Psoas muscle (tissue), 8 donors: ENCODE results near the gene FOXP1. TPM values are rescaled to one million over a fixed set of nuclear protein-coding genes. Genes with fewer than 3 reads are reported as not detected.

Experiments used
- ATAC-seq, 4 donors: fragments of 200-7000 bp; cut with Tn5 transposase; one replicate each; pipeline ENCODE4 v1.9.1; 2020; ENCODE audit warnings: moderate library complexity in 3 of 4, mild to moderate bottlenecking in 2 of 4
- DNase-seq, 2 donors: peaks; one replicate each; pipeline ENCODE4 v3.0.0-alpha.2; 2020
- H3K27ac ChIP-seq: fragments of 200-600 bp; one replicate; pipeline ENCODE4 v1.8.0; 2022
- H3K27me3 ChIP-seq, 3 donors: fragments of 200-600 bp in 1 of 3; one replicate each; pipeline versions ENCODE4 v1.6.1 to v1.8.0; 2013 to 2022; ENCODE audit warnings: low read length in 2 of 3, mild to moderate bottlenecking in 2 of 3, moderate library complexity in 1 of 3; ENCODE audit not compliant: insufficient read depth in 3 of 3
- H3K36me3 ChIP-seq, 2 donors: fragments of 200-600 bp in 1 of 2; one replicate each; pipeline versions ENCODE4 v1.6.1 to v1.8.0; 2013 to 2022; ENCODE audit warnings: low read depth in 1 of 2, mild to moderate bottlenecking in 1 of 2, moderate library complexity in 1 of 2; ENCODE audit not compliant: insufficient read depth in 1 of 2
- H3K4me1 ChIP-seq: fragments of 200-600 bp; one replicate; pipeline ENCODE4 v1.8.0; 2022
- H3K4me3 ChIP-seq: fragments of 200-600 bp; one replicate; pipeline ENCODE4 v1.8.0; 2022; ENCODE audit warnings: mild to moderate bottlenecking
- H3K9me3 ChIP-seq: fragments of 200-600 bp; one replicate; pipeline ENCODE4 v1.8.0; 2022
- WGBS, 3 donors: extraction: QIAGEN DNeasy Blood & Tissue Kit; methylation state at CpG; one replicate each; pipeline versions ENCODE4 v1.1.6 to v1.1.7; 2013; 5-methylcytosine and 5-hydroxymethylcytosine counted together
- intact Hi-C, 2 donors: fragments of 100-400 bp; cut with DNase I; formaldehyde crosslinking; loops; one replicate each; pipeline versions ENCODE4 v1.11.0 to v1.14.2; 2022
- polyA plus RNA-seq, 3 donors: library from polyadenylated mRNA; stranded (reverse); fragments of 200-250 nt; gene quantifications; one replicate each; pipeline ENCODE4 v1.2.3, GENCODE V29; 2013
- total RNA-seq, 4 donors: library from RNA; stranded (reverse); fragmentation: NEBNext Ultra II Directional in 2 of 4; extraction: Animal tissue kit (Norgen Biotek cat#: 25700) in 2 of 4; gene quantifications; one replicate each; pipeline versions ENCODE4 v1.2.1 to v1.2.4, GENCODE V29; 2021 to 2023
- TF ChIP-seq, protein P1 (sequence below): fragments of 200-600 bp; IDR thresholded peaks from one replicate; pipeline ENCODE4 v1.8.0; 2022; ENCODE audit warnings: antibody characterized with exemption
- donor health status: healthy with polysubstance abuse.
- donor health status: DM: no; HTN: no; CAD: no; lungs with moderate emphysema.
- donor health status: Bipolar disorder and iron deficiency.
- donor health status: healthy.
- donor health status: DM: yes; HTN: yes; CAD: no.
- donor health status: DM: no; HTN: no; CAD: no.
- donor health status: DM: no; HTN: no; CAD: no.
- donor health status: DM: yes; HTN: yes; CAD: no.

The FOXP1 gene
- total and polyA plus RNA-seq, 7 donors, result 2.6 to 26.4 (median 15.4) TPM

DNA sequence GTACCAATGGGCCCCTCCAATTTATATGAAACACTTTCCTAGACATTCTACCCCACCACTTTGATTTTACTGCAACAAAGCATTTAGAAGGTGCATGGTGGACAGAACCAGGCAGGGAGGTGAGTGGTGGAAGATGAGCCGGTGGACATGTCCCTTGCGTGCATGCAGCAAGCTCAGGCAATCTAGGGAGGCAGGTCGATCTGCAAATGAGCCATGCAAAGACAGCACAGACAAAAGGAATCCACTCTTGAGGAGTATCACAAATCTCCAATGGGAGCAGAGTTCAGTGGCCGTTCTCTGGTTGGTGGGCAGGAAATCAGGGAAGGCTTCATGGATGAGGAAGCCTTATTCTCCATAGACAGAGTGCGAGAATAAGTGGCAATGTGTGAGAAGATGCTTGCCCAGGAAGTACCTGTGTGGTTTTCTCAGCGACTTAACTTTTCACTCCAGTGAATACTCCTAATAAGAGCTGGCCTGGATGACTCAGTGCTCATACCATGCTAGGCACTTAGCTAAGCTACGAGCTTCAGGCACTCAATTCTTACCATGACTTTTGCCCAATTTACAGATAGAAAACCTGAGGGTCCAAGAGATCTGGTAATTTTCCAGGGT lies 152.5 kb downstream of the FOXP1 start:
- H3K27me3 ChIP-seq, result no peaks in the 10 kb centered on the region
- TF ChIP-seq, protein P1, sequence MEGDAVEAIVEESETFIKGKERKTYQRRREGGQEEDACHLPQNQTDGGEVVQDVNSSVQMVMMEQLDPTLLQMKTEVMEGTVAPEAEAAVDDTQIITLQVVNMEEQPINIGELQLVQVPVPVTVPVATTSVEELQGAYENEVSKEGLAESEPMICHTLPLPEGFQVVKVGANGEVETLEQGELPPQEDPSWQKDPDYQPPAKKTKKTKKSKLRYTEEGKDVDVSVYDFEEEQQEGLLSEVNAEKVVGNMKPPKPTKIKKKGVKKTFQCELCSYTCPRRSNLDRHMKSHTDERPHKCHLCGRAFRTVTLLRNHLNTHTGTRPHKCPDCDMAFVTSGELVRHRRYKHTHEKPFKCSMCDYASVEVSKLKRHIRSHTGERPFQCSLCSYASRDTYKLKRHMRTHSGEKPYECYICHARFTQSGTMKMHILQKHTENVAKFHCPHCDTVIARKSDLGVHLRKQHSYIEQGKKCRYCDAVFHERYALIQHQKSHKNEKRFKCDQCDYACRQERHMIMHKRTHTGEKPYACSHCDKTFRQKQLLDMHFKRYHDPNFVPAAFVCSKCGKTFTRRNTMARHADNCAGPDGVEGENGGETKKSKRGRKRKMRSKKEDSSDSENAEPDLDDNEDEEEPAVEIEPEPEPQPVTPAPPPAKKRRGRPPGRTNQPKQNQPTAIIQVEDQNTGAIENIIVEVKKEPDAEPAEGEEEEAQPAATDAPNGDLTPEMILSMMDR, result no peak
- H3K36me3 ChIP-seq, result no peaks in the 10 kb centered on the region
- intact Hi-C loops, result no loop called here
- DNase-seq, result no peak
- peaks cover 19% of the 10 kb centered on the region for H3K4me1 ChIP-seq
- no peak for ATAC-seq
- no peak overlapping the region for H3K4me3 ChIP-seq
- H3K27ac ChIP-seq, result no peak overlapping the region
- 93 to 95% (median 93%) methylated on average over 7 of the region's 7 CpGs for WGBS, 3 donors
- H3K9me3 ChIP-seq, result no peaks in the 10 kb centered on the region

DNA sequence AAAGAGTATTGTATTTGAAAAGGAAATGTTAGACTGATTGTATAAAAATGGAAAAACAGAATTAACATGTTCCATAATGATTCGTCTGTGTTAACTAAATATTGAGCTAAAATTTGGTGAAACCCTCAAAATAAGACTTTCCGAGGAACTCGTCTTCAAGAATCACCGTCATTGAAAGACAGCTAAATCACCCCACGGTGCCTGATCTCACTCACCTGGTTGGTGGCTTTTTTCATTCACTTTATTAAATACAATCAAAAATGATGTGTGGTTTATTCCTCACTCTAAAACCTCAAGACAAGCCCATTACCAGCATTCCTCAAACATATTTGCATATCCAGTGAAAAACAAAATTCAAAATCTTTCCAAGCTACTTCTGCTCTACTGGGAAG lies 153.9 kb downstream of the FOXP1 start:
- H3K4me3 ChIP-seq, result no peak overlapping the region
- intact Hi-C loops, result no loop called here
- DNase-seq (no peak), ATAC-seq (no peak)
- H3K4me1 ChIP-seq, result peaks cover 19% of the 10 kb centered on the region
- H3K27me3 ChIP-seq, result no peaks in the 10 kb centered on the region
- H3K36me3 ChIP-seq, result no peaks in the 10 kb centered on the region
- WGBS, 3 donors, result 77 to 90% (median 86%) methylated on average over 5 of the region's 5 CpGs
- no peak overlapping the region for H3K27ac ChIP-seq
- TF ChIP-seq, protein P1, result no peak
- H3K9me3 ChIP-seq, result no peaks in the 10 kb centered on the region

DNA sequence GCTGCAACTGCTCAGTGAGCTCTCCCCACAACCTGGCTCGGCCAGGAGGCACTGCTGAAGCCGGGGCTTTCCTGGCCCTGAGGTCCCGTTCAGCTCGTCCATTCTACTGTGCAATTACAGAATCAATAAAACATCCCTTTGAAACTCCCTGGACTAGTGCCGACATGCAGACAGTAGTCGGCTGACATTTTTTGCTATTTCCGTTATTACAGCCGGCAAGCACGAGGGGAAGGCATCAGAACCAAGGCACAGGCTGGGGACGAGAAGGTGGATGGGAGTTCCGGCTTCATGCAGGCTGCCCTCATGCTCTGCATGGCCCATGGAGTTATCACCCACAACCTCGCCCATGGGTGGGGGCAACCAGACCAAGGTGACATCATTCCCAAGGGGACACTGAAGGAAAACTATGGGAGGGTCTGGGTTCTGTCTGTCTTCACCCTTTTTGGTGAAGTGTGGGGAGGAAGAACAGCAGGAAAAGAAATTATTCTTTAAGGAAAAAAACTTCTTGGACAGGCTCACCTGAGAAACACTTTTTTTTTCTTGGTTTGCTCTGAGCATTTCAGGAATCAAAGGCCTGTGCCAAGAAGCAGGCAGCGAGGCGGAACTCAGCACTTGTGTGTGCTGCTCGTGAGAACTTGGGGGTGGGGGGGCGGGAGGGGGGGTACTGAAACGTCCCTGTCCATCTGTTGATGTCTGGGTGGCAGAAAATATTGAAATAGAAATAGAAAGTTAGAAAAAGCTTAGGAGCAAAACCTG lies 154.5 kb downstream of the FOXP1 start:
- Histone ChIP-seq H3K4me3 (peak overlapping the region; percentile 12), H3K27ac (no peak overlapping the region), H3K9me3 (no peaks in the 10 kb centered on the region), H3K4me1 (peaks cover 19% of the 10 kb centered on the region), H3K36me3 (no peaks in the 10 kb centered on the region), H3K27me3 (no peaks in the 10 kb centered on the region)
- TF ChIP-seq, protein P1, result no peak
- intact Hi-C loops, result no loop called here
- ATAC-seq (peak in 3 of 4 donors; percentile 30 to 35 (median 33)), DNase-seq (no peak)
- WGBS, 3 donors, result 23 to 56% (median 37%) methylated on average over 17 of the region's 17 CpGs

DNA sequence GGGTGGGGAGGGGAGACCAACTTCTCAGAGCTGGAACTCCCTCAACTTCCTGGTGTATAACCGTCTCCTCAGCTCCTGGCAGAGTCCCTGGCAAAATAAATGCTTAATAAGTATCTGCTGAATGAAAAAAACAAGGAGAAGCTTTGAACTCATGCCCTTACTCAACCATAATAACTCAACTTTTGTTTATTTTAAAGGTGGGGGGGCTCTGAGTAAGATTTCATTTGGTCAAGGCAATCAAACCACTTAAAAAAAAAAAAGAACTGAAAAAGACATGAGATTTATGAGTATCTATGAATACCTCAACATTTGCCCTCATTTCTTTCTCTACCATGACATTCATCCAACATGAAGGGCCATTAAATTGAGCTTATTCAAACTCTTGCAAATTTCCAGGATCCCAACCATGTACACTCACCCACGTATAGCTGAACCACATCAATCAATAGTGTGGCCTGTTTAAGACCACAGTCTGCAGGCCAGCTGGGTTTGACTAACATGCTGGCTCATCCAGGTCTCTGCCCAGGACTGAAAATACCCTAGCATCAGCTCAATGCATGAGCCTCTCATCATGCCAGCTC lies 157.9 kb downstream of the FOXP1 start:
- H3K4me1 ChIP-seq, result peaks cover 19% of the 10 kb centered on the region

More for the DNA sequence above, 157.9 kb downstream of the FOXP1 start:
- no peak for DNase-seq
- H3K4me3 ChIP-seq, result no peak overlapping the region
- H3K27me3 ChIP-seq, result no peaks in the 10 kb centered on the region
- no peak overlapping the region for H3K27ac ChIP-seq
- ATAC-seq, result no peak
- 74 to 85% (median 84%) methylated on average over 2 of the region's 2 CpGs for WGBS, 3 donors
- H3K9me3 ChIP-seq, result no peaks in the 10 kb centered on the region
- intact Hi-C loops, result no loop called here
- TF ChIP-seq, protein P1, result no peak
- no peaks in the 10 kb centered on the region for H3K36me3 ChIP-seq
